Keratinocyte (primary cell): ENCODE results near the gene TBC1D10B. TPM values are rescaled to one million over a fixed set of nuclear protein-coding genes. Genes with fewer than 3 reads are reported as not detected.

Source experiments
- DNase-seq: peaks from one replicate; pipeline ENCODE4 v3.0.0-alpha.2; 2011; ENCODE audit warnings: low read depth, missing footprints, low spot score
- FAIRE-seq: peaks from 2 replicates; lab custom pipeline; 2011; peaks lifted over from hg19 to GRCh38; lab: Jason Lieb, UNC
- H2AFZ ChIP-seq: 2 replicates; pipeline ENCODE4 v1.6.0; 2012; ENCODE audit warnings: low read length, control low read depth, inconsistent platforms; ENCODE audit not compliant: control insufficient read depth
- H3K27ac ChIP-seq: 2 replicates; pipeline ENCODE4 v1.5.1; 2011; ENCODE audit warnings: low read length; ENCODE audit not compliant: control insufficient read depth, insufficient read depth
- H3K27me3 ChIP-seq: 3 replicates; pipeline ENCODE4 v1.6.0; 2011; ENCODE audit warnings: low read length; ENCODE audit not compliant: control insufficient read depth, insufficient read depth; ENCODE audit errors: extremely low read depth
- H3K36me3 ChIP-seq, 2 experiments: 2 replicates in 1 of 2; 3 replicates in 1 of 2; pipeline ENCODE4 v1.5.1; 2011; ENCODE audit warnings: low read length in 2 of 2, mild to moderate bottlenecking in 1 of 2; ENCODE audit not compliant: control insufficient read depth in 2 of 2, insufficient read depth in 2 of 2; ENCODE audit errors: extremely low read depth in 1 of 2
- H3K4me1 ChIP-seq: 3 replicates; pipeline ENCODE4 v1.5.1; 2011; ENCODE audit warnings: low read length; ENCODE audit not compliant: control insufficient read depth, insufficient read depth; ENCODE audit errors: extremely low read depth
- H3K4me2 ChIP-seq: 3 replicates; pipeline ENCODE4 v1.6.0; 2011; ENCODE audit warnings: low read depth, low read length; ENCODE audit not compliant: control insufficient read depth, insufficient read depth; ENCODE audit errors: extremely low read depth
- H3K4me3 ChIP-seq, 3 experiments: fragments of 200-600 bp in 1 of 3; sonication (generic) in 1 of 3; 2 replicates in 2 of 3; 3 replicates in 1 of 3; pipeline ENCODE4 v1.5.1; 2011 to 2016; ENCODE audit warnings: low read length in 3 of 3, mild to moderate bottlenecking in 3 of 3, control low read depth in 2 of 3, inconsistent platforms in 1 of 3, low read depth in 1 of 3, mixed read lengths in 1 of 3, mixed run types in 1 of 3, moderate library complexity in 1 of 3; ENCODE audit not compliant: control insufficient read depth in 2 of 3, insufficient read depth in 2 of 3; ENCODE audit errors: extremely low read depth in 1 of 3
- H3K79me2 ChIP-seq: 2 replicates; pipeline ENCODE4 v1.6.0; 2012; ENCODE audit warnings: low read length; ENCODE audit not compliant: control insufficient read depth, insufficient read depth
- H3K9ac ChIP-seq: 3 replicates; pipeline ENCODE4 v1.6.0; 2011; ENCODE audit warnings: low read length; ENCODE audit not compliant: control insufficient read depth, insufficient read depth; ENCODE audit errors: extremely low read depth
- H3K9me1 ChIP-seq: 3 replicates; pipeline ENCODE4 v1.6.0; 2011; ENCODE audit warnings: low read length; ENCODE audit not compliant: control insufficient read depth, insufficient read depth; ENCODE audit errors: extremely low read depth
- H3K9me3 ChIP-seq: 2 replicates; pipeline ENCODE4 v1.5.1; 2012; ENCODE audit warnings: low read depth, low read length; ENCODE audit not compliant: control insufficient read depth
- H4K20me1 ChIP-seq: 3 replicates; pipeline ENCODE4 v1.6.0; 2011; ENCODE audit warnings: low read length; ENCODE audit not compliant: control insufficient read depth, insufficient read depth; ENCODE audit errors: extremely low read depth
- CTCF ChIP-seq, 3 experiments: IDR thresholded peaks in 1 of 3; conservative IDR thresholded peaks in 1 of 3; optimal IDR thresholded peaks in 1 of 3; 2 replicates in 2 of 3; 3 replicates in 1 of 3; pipeline versions ENCODE3 to v1.5.1; 2011; ENCODE audit warnings: low read length in 3 of 3, mild to moderate bottlenecking in 3 of 3, moderate library complexity in 2 of 3, control low read depth in 1 of 3, inconsistent platforms in 1 of 3; ENCODE audit not compliant: insufficient read depth in 2 of 3; ENCODE audit errors: extremely low read depth in 1 of 3
- EZH2 ChIP-seq: IDR thresholded peaks from one replicate; pipeline ENCODE4 v1.6.1; 2012; ENCODE audit warnings: inconsistent platforms, mild to moderate bottlenecking, low read length, moderate library complexity
- dilution Hi-C: fragments of 300-500 bp; cut with MboI; formaldehyde crosslinking; loops from one replicate; pipeline ENCODE4 v1.7.0; 2020; ENCODE audit warnings: low sequenced_read_pairs; ENCODE audit not compliant: extremely low pct_ligation_motif_present
- polyA plus RNA-seq, 5 experiments: library from polyadenylated mRNA; depleted of rRNA in 3 of 5; stranded (reverse) in 3 of 5; stranded (forward) in 1 of 5; unstranded in 1 of 5; fragments of >200 nt; gene quantifications; 1 replicate in 1 of 5; 2 replicates in 3 of 5; 3 replicates in 1 of 5; pipeline versions ENCODE4 v1.2.1 to v1.2.3, GENCODE V29; 2011 to 2012; ENCODE audit warnings: missing spikeins in 2 of 5, low read depth in 1 of 5, low replicate concordance in 1 of 5

Gene TBC1D10B
- polyA plus RNA-seq, 1 donor (not counting 4 experiments of a cell fraction or from before 2014, with no cell fraction given), result 8.6 TPM

GRCh38 chr16:30395992-30396585 is 25.8 kb upstream of the TBC1D10B start:
- FAIRE-seq, result no peak
- H3K4me3 ChIP-seq, result peak overlapping the region; percentile 74 to 84 (median 78)
- peak overlapping the region; percentile 17 for H3K27ac ChIP-seq
- no peak for TF ChIP-seq CTCF (optimal IDR thresholded peaks at IDR 0.05 in 1 of 3, IDR thresholded peaks at IDR 0.05 in 1 of 3, conservative IDR thresholded peaks at IDR 0.05 in 1 of 3; ENCODE audit: extremely low read depth in 1 of 3, insufficient read depth in 2 of 3, low read length in 3 of 3)
- TF ChIP-seq EZH2, result no peak
- peaks cover 4% of the 10 kb centered on the region for H3K79me2 ChIP-seq
- H3K4me1 ChIP-seq, result peaks cover 12% of the 10 kb centered on the region
- no peaks in the 10 kb centered on the region for H3K27me3 ChIP-seq
- H3K9ac ChIP-seq, result peak overlapping the region; percentile 67
- H3K9me1 ChIP-seq, result no peaks in the 10 kb centered on the region
- H2AFZ ChIP-seq, result peak overlapping the region; percentile 64
- peaks cover 0 to 3% of the 10 kb centered on the region in 2 experiments for H3K36me3 ChIP-seq
- H3K4me2 ChIP-seq, result peak overlapping the region; percentile 84
- H4K20me1 ChIP-seq, result no peaks in the 10 kb centered on the region
- DNase-seq, result no peak
- no peaks in the 10 kb centered on the region for H3K9me3 ChIP-seq
- dilution Hi-C loops, result no loop called here

- peak within 1 kb of the TSS; percentile 17 for H3K27ac ChIP-seq
- no peaks in the 10 kb centered on the region for H4K20me1 ChIP-seq
- peak within 1 kb of the TSS; percentile 74 to 84 (median 78) for H3K4me3 ChIP-seq
- FAIRE-seq (no peak), DNase-seq (no peak)
- H2AFZ ChIP-seq, result peak within 1 kb of the TSS; percentile 71
- H3K79me2 ChIP-seq, result peaks cover 4% of the 10 kb centered on the region
- H3K36me3 ChIP-seq, result peaks cover 0 to 3% of the 10 kb centered on the region in 2 experiments
- dilution Hi-C loops, result no loop called here
- TF ChIP-seq EZH2 (no peak), CTCF (optimal IDR thresholded peaks at IDR 0.05 in 1 of 3, IDR thresholded peaks at IDR 0.05 in 1 of 3, conservative IDR thresholded peaks at IDR 0.05 in 1 of 3; ENCODE audit: extremely low read depth in 1 of 3, insufficient read depth in 2 of 3, low read length in 3 of 3) (peak in 2 of 3 experiments; percentile 19 to 62)
- H3K9me1 ChIP-seq, result no peaks in the 10 kb centered on the region
- peaks cover 12% of the 10 kb centered on the region for H3K4me1 ChIP-seq
- H3K4me2 ChIP-seq, result peak within 1 kb of the TSS; percentile 84
- no peaks in the 10 kb centered on the region for H3K9me3 ChIP-seq
- H3K9ac ChIP-seq, result peak within 1 kb of the TSS; percentile 67
- H3K27me3 ChIP-seq, result no peaks in the 10 kb centered on the region
Observed at GRCh38 chr16:30395155-30395991, 25.1 kb upstream of the TBC1D10B start, which contains the start of gene ZNF48. Gene ZNF48, plus strand, starts transcription at chr16:30395420. Its CDS starts 375 bp downstream, at chr16:30395795.
